Mammary epithelial cell (primary cell): ENCODE measurements around the gene GOLGA6L24.
"Not testable (repeated sequence)": the region's sequence is repeated elsewhere in the genome, so short reads cannot be mapped to it uniquely, and the experiment has no call there.

Experiments
- EZH2 ChIP-seq: IDR thresholded peaks from 2 replicates; pipeline ENCODE4 v1.6.1; 2012; ENCODE audit warnings: low read length, inconsistent platforms, borderline replicate concordance
- TF ChIP-seq, protein P1 (sequence below), 2 donors: IDR thresholded peaks in 1 of 2; conservative IDR thresholded peaks in 1 of 2; 2 replicates each; pipeline ENCODE4 v1.5.1; 2011 to 2012; ENCODE audit warnings: inconsistent platforms in 2 of 2, low read length in 2 of 2, mild to moderate bottlenecking in 2 of 2, control low read depth in 1 of 2, low read depth in 1 of 2; ENCODE audit not compliant: insufficient read depth in 1 of 2; ENCODE audit errors: extremely low read depth in 1 of 2

- TF ChIP-seq, protein P1, sequence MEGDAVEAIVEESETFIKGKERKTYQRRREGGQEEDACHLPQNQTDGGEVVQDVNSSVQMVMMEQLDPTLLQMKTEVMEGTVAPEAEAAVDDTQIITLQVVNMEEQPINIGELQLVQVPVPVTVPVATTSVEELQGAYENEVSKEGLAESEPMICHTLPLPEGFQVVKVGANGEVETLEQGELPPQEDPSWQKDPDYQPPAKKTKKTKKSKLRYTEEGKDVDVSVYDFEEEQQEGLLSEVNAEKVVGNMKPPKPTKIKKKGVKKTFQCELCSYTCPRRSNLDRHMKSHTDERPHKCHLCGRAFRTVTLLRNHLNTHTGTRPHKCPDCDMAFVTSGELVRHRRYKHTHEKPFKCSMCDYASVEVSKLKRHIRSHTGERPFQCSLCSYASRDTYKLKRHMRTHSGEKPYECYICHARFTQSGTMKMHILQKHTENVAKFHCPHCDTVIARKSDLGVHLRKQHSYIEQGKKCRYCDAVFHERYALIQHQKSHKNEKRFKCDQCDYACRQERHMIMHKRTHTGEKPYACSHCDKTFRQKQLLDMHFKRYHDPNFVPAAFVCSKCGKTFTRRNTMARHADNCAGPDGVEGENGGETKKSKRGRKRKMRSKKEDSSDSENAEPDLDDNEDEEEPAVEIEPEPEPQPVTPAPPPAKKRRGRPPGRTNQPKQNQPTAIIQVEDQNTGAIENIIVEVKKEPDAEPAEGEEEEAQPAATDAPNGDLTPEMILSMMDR (conservative IDR thresholded peaks at IDR 0.05 in 1 of 2, IDR thresholded peaks at IDR 0.05 in 1 of 2; ENCODE audit: extremely low read depth in 1 of 2, insufficient read depth in 1 of 2, low read depth in 1 of 2, low read length in 2 of 2): not testable (repeated sequence)
- not testable (repeated sequence) for TF ChIP-seq EZH2
These were observed 7.6 kb upstream of the GOLGA6L24 start for GRCh38 chr15:28365502-28365901.
